K562 (cell line): ENCODE results near the gene CMTR1. TPM values are rescaled to one million over a fixed set of nuclear protein-coding genes. Genes with fewer than 3 reads are reported as not detected.

ENCODE experiments used
- ATF1 ChIP-seq, 2 experiments: fragments of 450-650 bp in 1 of 2; IDR thresholded peaks; 2 replicates each; pipeline ENCODE4 v1.6.1; 2016; ENCODE audit warnings: missing compliant biosample characterization in 1 of 2, missing genetic modification characterization in 1 of 2
- BCOR ChIP-seq: fragments of 450-650 bp; IDR thresholded peaks from 2 replicates; pipeline ENCODE4 v1.6.1; 2016
- BRCA1 ChIP-seq, 2 experiments: fragments of 450-650 bp in 1 of 2; sonication (generic) in 1 of 2; formaldehyde crosslinking in 1 of 2; IDR thresholded peaks; 2 replicates each; pipeline versions ENCODE4 v1.5.0 to v1.6.1; 2017 to 2020; ENCODE audit warnings: mild to moderate bottlenecking in 1 of 2, missing genetic modification reagents in 1 of 2
- CHAMP1 ChIP-seq: fragments of 450-650 bp; IDR thresholded peaks from 2 replicates; pipeline ENCODE4 v1.6.1; 2016; ENCODE audit warnings: mild to moderate bottlenecking
- CTBP1 ChIP-seq: fragments of 450-650 bp; IDR thresholded peaks from 2 replicates; pipeline ENCODE4 v1.6.1; 2016; ENCODE audit warnings: borderline replicate concordance
- E2F3 ChIP-seq: fragments of 250-450 bp; sonication (Bioruptor Pico); IDR thresholded peaks from 2 replicates; pipeline ENCODE4 v1.4.0; 2020; ENCODE audit warnings: mild to moderate bottlenecking
- ELF2 ChIP-seq: fragments of 250-450 bp; sonication (Bioruptor Pico); IDR thresholded peaks from 2 replicates; pipeline ENCODE4 v1.5.0; 2021; ENCODE audit warnings: mild to moderate bottlenecking
- HDAC1 ChIP-seq, 2 experiments: fragments of 450-650 bp; IDR thresholded peaks; 2 replicates each; pipeline ENCODE4 v1.6.1; 2016 to 2017; ENCODE audit warnings: inconsistent platforms in 1 of 2, mild to moderate bottlenecking in 1 of 2, moderate library complexity in 1 of 2
- KDM5B ChIP-seq: fragments of 200-600 bp; sonication (generic); IDR thresholded peaks from 2 replicates; pipeline ENCODE4 v1.6.1; 2012; ENCODE audit warnings: low read depth, mild to moderate bottlenecking, moderate library complexity, low read length, control low read depth, inconsistent platforms; ENCODE audit not compliant: insufficient replicate concordance
- MCM2 ChIP-seq: fragments of 450-650 bp; IDR thresholded peaks from 2 replicates; pipeline ENCODE4 v1.6.1; 2017; ENCODE audit warnings: low read depth, mild to moderate bottlenecking
- MTA2 ChIP-seq: fragments of 450-650 bp; IDR thresholded peaks from 2 replicates; pipeline ENCODE4 v1.6.1; 2016; ENCODE audit warnings: low read depth
- MTF1 ChIP-seq: fragments of 250-450 bp; sonication (Bioruptor Pico); IDR thresholded peaks from 2 replicates; pipeline ENCODE4 v1.9.0; 2021; ENCODE audit warnings: moderate library complexity, mild to moderate bottlenecking, inconsistent platforms, borderline replicate concordance
- NFE2 ChIP-seq: IDR thresholded peaks from 2 replicates; pipeline ENCODE4 v1.6.1; 2014; ENCODE audit warnings: antibody characterized with exemption, low read depth
- PHF8 ChIP-seq: fragments of 200-600 bp; sonication (generic); IDR thresholded peaks from 2 replicates; pipeline ENCODE4 v1.6.1; 2012; ENCODE audit warnings: mixed run types, mild to moderate bottlenecking, inconsistent platforms, low read length, moderate library complexity, borderline replicate concordance
- U2AF2 ChIP-seq: fragments of 200-400 bp; formaldehyde crosslinking; optimal IDR thresholded peaks from 2 replicates; pipeline ENCODE3; 2017; ENCODE audit warnings: low read depth, mild to moderate bottlenecking, low read length
- ZNF318 ChIP-seq, 2 experiments: fragments of 450-650 bp; IDR thresholded peaks; 2 replicates each; pipeline ENCODE4 v1.6.1; 2016; ENCODE audit warnings: mild to moderate bottlenecking in 2 of 2, borderline replicate concordance in 1 of 2, low read depth in 1 of 2, moderate library complexity in 1 of 2
- ZNF780A ChIP-seq: fragments of 250-450 bp; sonication (Bioruptor Pico); IDR thresholded peaks from 2 replicates; pipeline ENCODE4 v1.5.0; 2021; ENCODE audit warnings: mild to moderate bottlenecking
- polyA plus RNA-seq, 8 experiments: library from polyadenylated mRNA; depleted of rRNA in 4 of 8; stranded (reverse) in 5 of 8; unstranded in 3 of 8; fragments of >200 nt; fragmentation: Nextera tagmentation in 2 of 8; fragmentation: Illumina TruSeq in 1 of 8; extraction: Ambion mirVana in 2 of 8; extraction: Trizol in 1 of 8; gene quantifications; 2 replicates each; pipeline versions ENCODE4 v1.2.1 to v1.2.3, GENCODE V29; 2011 to 2014; ENCODE audit warnings: inconsistent platforms in 1 of 8, missing spikeins in 1 of 8
- total RNA-seq, 7 experiments: library from RNA; depleted of rRNA in 6 of 7; stranded (reverse); fragments of >200 nt in 6 of 7; fragmentation: Illumina TruSeq in 2 of 7; extraction: Trizol in 2 of 7; gene quantifications; 2 replicates each; pipeline versions ENCODE4 v1.2.1 to v1.2.3, GENCODE V29; 2011 to 2021; ENCODE audit warnings: low replicate concordance in 1 of 7

The CMTR1 gene
- total and polyA plus RNA-seq, 9 of the 15 experiments (the other 6 are each of a cell fraction or from before 2014, with no cell fraction given), result 2.9 to 63.5 (median 49.5) TPM

GRCh38 chr6:37499433-37500293 lies 66.6 kb downstream of the CMTR1 start, which contains the start of gene CCDC167 (continued):
- TF ChIP-seq ZNF318 (IDR thresholded peaks at IDR 0.05; ENCODE audit: borderline replicate concordance in 1 of 2, low read depth in 1 of 2) (no peak), BCOR (peak; percentile 28; the same call in 1 of the 2 replicates), CHAMP1 (no peak), HDAC1 (IDR thresholded peaks at IDR 0.05) (peak in 1 of 2 experiments; percentile 71; a peak in 1 of 4 replicates), KDM5B (peak; percentile 76), MCM2 (no peak), ZNF780A (CRISPR knock-in tag) (no peak), ELF2 (CRISPR knock-in tag) (no peak; the same call in 1 of the 2 replicates), CTBP1 (peak; percentile 79; the same call in 1 of the 2 replicates), BRCA1 (IDR thresholded peaks at IDR 0.05) (no peak), BRCA1 (CRISPR knock-in tag; IDR thresholded peaks at IDR 0.05) (no peak), U2AF2 (no peak), ATF1 (CRISPR knock-in tag; IDR thresholded peaks at IDR 0.05) (no peak; the same call in 1 of the 2 replicates), ATF1 (tag; IDR thresholded peaks at IDR 0.05) (peak; percentile 93), E2F3 (CRISPR knock-in tag) (peak; percentile 90), MTA2 (peak; percentile 37; the same call in 1 of the 2 replicates), NFE2 (peak; percentile 56; the same call in 1 of the 2 replicates), PHF8 (peak; percentile 84; the same call in 1 of the 2 replicates), MTF1 (CRISPR knock-in tag) (no peak)
